ENCODE results near the gene KCNH1.
"Not testable (repeated sequence)": the region's sequence is repeated elsewhere in the genome, so short reads cannot be mapped to it uniquely, and the experiment has no call there.

Gene KCNH1

GRCh38 chr1:210662291-210663050 lies 471.5 kb downstream of the KCNH1 start:
- Histone ChIP-seq H3K4me3 (replicated peaks; ENCODE audit: low read depth, low read length) (no peak overlapping the region), H3K36me3 (ENCODE audit: control insufficient read depth, insufficient read depth, low read length) (no peaks in the 10 kb centered on the region), H3K27me3 (replicated peaks; ENCODE audit: control insufficient read depth, insufficient read depth, low read length) (no peaks in the 10 kb centered on the region)
- TF ChIP-seq CTCF (IDR thresholded peaks at IDR 0.05; ENCODE audit: insufficient read depth, low read length, poor library complexity, severe bottlenecking): no peak
- no peak for DNase-seq (ENCODE audit: extremely low read depth, insufficient read length)

- H3K4me3 ChIP-seq (replicated peaks; ENCODE audit: low read depth, low read length); DNase-seq (ENCODE audit: extremely low read depth, insufficient read length); H3K36me3 ChIP-seq (ENCODE audit: control insufficient read depth, insufficient read depth, low read length); H3K27me3 ChIP-seq (replicated peaks; ENCODE audit: control insufficient read depth, insufficient read depth, low read length): not testable (repeated sequence)
These were observed 472.4 kb downstream of the KCNH1 start for GRCh38 chr1:210661520-210661919.

DNA sequence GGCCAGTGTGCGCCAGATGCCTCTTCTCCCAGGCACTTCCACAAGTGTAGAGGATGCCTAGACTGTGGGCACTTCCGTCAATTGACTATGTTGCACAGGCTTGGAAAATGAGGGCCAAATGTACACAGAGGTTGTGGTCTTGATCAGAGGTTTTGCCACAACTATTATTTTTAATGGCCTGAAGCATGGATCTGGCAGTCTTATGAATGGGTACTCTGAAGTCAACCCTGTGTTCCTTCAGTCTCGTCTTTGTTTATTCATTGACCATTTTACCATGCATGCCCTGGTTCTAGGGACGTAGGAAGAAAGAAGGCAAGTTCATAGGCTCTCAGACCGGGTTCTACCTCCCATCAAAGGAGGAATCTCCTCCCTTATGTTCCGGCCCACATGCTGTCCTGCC lies 476.1 kb downstream of the KCNH1 start:
- no peaks in the 10 kb centered on the region for H3K27me3 ChIP-seq (replicated peaks; ENCODE audit: control insufficient read depth, insufficient read depth, low read length)
- H3K36me3 ChIP-seq (ENCODE audit: control insufficient read depth, insufficient read depth, low read length): no peaks in the 10 kb centered on the region
- TF ChIP-seq CTCF (IDR thresholded peaks at IDR 0.05; ENCODE audit: insufficient read depth, low read length, poor library complexity, severe bottlenecking): no peak
- no peak for DNase-seq (ENCODE audit: extremely low read depth, insufficient read length)
- H3K4me3 ChIP-seq (replicated peaks; ENCODE audit: low read depth, low read length): no peak overlapping the region

DNA sequence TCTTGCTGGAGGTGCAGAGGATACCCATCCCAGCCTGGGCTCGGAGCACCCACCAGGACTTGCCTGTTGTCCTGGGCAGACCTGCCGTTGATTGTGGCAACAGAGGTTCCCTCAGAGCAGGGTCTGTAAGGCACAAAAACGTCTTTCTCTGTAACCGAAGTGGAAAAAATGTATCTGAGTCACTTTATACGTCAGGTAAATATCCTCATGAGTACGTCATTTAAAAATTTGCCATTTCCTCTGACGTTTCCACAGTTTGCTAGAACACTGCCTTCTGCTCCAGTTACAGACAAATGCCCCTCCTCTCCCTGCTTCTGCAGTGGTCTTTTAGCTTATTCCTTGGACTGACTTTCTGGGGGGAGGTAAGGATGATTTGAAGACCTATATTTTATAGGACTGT lies 478.4 kb downstream of the KCNH1 start:
- Histone ChIP-seq H3K36me3 (ENCODE audit: control insufficient read depth, insufficient read depth, low read length) (no peaks in the 10 kb centered on the region), H3K27me3 (replicated peaks; ENCODE audit: control insufficient read depth, insufficient read depth, low read length) (no peaks in the 10 kb centered on the region), H3K4me3 (replicated peaks; ENCODE audit: low read depth, low read length) (no peak overlapping the region)
- TF ChIP-seq CTCF (IDR thresholded peaks at IDR 0.05; ENCODE audit: insufficient read depth, low read length, poor library complexity, severe bottlenecking): no peak
- DNase-seq (ENCODE audit: extremely low read depth, insufficient read length): no peak

GRCh38 chr1:210654176-210654981 lies 479.6 kb downstream of the KCNH1 start:
- TF ChIP-seq CTCF (IDR thresholded peaks at IDR 0.05; ENCODE audit: insufficient read depth, low read length, poor library complexity, severe bottlenecking): no peak
- no peak overlapping the region for H3K4me3 ChIP-seq (replicated peaks; ENCODE audit: low read depth, low read length)
- no peak for DNase-seq (ENCODE audit: extremely low read depth, insufficient read length)
- H3K36me3 ChIP-seq (ENCODE audit: control insufficient read depth, insufficient read depth, low read length): no peaks in the 10 kb centered on the region
- H3K27me3 ChIP-seq (replicated peaks; ENCODE audit: control insufficient read depth, insufficient read depth, low read length): no peaks in the 10 kb centered on the region

GRCh38 chr1:210653771-210654170 lies 480.2 kb downstream of the KCNH1 start:
- Histone ChIP-seq H3K27me3 (replicated peaks; ENCODE audit: control insufficient read depth, insufficient read depth, low read length) (no peaks in the 10 kb centered on the region), H3K36me3 (ENCODE audit: control insufficient read depth, insufficient read depth, low read length) (no peaks in the 10 kb centered on the region), H3K4me3 (replicated peaks; ENCODE audit: low read depth, low read length) (no peak overlapping the region)
- no peak for DNase-seq (ENCODE audit: extremely low read depth, insufficient read length)
- no peak for TF ChIP-seq CTCF (IDR thresholded peaks at IDR 0.05; ENCODE audit: insufficient read depth, low read length, poor library complexity, severe bottlenecking)
